ENCODE data around the gene CYSTM1.

GRCh38 chr5:140282266-140282665 is 107.3 kb downstream of the CYSTM1 start:
- TF ChIP-seq POLR2A (IDR thresholded peaks at IDR 0.05) (no peak), CTCF (IDR thresholded peaks at IDR 0.05 in 4 of 5, conservative IDR thresholded peaks at IDR 0.05 in 1 of 5) (no peak)
